GM18508 (cell line): ENCODE data around the gene PROCR.
"Not testable (repeated sequence)": the region's sequence is repeated elsewhere in the genome, so short reads cannot be mapped to it uniquely, and the experiment has no call there.

Experiments used
- ATAC-seq: cut with Tn5 transposase; IDR thresholded peaks from one replicate; pipeline ENCODE4 v1.9.1; 2021; ENCODE audit warnings: moderate number of reproducible peaks; ENCODE audit not compliant: insufficient read depth, unreplicated experiment

Gene PROCR

DNA sequence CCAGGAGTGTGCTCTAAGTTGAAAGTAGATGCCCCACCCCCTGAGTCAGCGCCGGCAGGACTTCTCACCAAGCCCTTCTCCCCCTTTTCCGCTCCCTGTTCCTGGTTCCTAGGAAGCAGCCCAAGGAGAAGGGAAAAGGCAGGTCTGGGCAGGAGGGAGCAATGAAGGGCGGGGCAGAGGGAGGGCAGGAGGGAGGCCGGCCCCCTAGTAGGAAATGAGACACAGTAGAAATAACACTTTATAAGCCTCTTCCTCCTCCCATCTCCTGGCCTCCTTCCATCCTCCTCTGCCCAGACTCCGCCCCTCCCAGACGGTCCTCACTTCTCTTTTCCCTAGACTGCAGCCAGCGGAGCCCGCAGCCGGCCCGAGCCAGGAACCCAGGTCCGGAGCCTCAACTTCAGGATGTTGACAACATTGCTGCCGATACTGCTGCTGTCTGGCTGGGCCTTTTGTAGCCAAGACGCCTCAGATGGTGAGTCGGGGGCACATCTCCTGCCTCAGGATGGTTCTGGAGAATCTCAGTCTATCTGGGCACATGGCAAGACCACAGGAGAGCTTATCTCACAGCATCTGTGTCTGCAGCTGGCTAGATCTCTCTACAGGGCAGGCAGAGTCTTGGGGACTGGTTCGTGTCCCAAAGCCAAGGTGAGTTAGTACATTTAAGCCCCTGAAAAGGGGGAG, at the start of gene PROCR:
PROCR (plus strand) TSS at position 320 of the 681 bp plus-strand sequence; CDS start at position 403, 83 bp downstream.
- no peak for ATAC-seq

DNA sequence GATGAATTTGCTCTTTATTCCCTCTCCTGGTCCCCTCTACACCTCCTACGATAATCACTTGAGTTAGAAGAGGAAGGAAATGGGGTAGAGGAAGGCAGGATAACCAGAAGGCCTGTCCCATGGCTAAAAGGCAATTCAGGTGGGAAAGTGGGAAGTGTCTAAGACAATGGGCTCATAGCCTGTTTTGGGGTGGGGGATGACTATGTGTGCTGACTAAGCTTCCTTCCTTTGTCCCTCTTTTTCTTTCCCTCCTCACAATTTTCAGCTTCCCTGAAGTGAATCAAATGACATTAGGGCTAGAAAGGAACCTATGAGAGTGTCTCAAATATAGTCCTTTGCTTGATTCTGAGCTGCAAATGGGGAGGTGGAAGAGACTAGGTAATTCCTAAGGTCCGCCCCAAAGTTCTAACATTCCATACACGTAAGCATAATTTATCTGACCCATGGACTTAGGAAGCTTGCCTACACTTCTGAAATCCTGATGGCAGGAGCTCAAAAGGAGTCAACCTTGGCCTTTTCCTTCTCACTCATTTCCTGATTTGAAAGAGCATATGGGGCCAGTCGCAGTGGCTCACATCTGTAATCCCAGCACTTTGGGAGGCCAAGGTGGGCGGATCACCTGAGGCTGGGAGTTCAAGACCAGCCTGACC, 49.0 kb upstream of the PROCR start:
- no peak for ATAC-seq

DNA sequence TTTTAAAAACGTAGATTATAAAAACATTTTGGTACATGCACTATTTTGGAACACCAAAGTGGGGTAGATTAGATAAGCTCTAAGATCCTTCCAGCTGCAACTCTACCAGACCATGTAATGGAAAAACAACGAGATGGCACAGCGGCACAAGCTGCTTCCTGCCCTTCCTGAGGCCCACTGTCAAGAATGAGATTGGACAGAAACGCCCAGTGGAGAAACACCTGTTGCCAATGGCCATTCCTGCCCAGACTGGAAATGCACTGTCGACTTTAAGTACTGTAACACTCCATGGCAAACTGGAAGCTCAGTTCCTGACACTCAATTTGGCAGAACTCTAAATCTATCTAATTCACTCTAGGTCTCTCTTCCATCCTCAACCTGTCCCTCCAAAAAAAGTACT, 46.1 kb upstream of the PROCR start:
- ATAC-seq: no peak

GRCh38 chr20:35129647-35130069, 42.2 kb upstream of the PROCR start:
- ATAC-seq: no peak

- no peak for ATAC-seq
Measured at GRCh38 chr20:35131934-35132333, 39.9 kb upstream of the PROCR start.

DNA sequence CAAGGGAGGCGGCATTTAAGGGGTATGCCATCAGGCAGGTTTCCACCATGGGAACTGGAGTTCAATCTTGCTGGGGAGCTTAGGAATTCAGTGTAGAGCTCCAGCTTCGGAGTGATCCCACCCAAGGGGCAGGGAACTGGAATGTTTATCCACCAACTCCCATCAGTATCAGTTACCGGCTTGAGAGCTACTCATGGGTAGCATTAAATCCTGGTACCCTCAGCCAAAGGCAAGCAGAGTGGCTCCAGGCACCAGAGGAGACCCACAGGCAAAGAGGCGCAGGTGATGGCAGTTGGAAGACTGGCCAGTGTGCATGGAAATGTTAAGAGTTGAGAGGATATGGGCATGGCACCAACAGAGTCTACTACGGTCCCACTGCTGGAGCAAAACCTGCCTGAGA, 38.8 kb upstream of the PROCR start:
- no peak for ATAC-seq

DNA sequence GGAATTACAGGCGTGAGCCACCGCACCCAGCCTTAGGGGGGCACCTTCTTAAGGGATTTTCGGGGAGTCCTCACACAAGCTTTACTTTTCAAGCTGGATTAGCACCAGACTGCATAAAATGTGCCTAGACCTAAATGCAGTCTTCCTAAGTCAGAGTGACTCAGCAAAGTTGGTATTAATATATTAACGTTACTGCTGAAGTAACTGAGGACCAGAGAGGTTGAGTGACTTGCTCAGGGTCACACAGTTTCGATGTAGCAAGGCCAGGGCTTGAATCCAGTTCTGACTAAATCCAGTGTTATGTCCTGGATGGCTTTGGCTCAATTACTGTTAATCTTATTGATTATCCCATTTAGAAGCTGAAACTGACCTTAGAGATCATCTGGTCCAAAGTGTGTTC, 38.1 kb upstream of the PROCR start:
- ATAC-seq: no peak

DNA sequence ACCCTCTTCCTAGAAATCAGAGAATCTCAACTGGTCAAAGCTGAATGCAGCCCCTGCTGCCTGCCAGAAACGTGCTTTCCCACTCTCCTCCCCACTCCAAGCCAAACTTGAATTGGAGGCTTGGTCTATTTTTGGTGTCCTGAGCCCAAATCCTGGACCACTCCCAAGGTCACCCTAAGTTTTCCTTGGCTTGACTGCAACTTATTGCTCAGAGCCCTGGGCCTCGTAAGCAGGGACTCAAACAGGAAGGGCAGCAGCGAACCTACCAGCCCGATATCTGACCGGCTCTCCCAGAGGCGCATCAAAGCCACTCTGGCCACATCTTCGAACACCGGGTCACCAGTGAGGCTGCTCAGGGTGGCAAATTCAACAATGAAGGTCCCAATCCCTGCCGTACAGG, 37.4 kb upstream of the PROCR start:
- no peak for ATAC-seq

DNA sequence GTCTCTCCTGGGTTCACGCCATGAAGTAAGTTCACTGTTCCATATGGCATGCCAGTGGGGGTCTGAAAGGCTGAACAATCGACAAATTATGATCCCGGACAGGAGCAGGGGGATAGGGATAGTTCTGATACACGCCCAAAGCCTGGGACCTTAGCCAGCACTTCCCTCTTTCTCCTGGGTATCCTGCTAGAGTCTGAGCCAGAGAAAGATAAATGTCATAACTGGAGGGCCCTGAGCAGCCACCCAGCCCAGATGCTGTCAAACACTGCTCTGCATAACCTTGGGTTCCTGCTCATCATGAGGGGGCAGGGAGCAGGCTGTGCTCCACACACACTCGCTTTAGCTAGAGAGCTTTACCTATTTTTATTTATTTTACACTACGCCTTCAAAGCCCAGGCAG, 37.0 kb upstream of the PROCR start:
- ATAC-seq: no peak

DNA sequence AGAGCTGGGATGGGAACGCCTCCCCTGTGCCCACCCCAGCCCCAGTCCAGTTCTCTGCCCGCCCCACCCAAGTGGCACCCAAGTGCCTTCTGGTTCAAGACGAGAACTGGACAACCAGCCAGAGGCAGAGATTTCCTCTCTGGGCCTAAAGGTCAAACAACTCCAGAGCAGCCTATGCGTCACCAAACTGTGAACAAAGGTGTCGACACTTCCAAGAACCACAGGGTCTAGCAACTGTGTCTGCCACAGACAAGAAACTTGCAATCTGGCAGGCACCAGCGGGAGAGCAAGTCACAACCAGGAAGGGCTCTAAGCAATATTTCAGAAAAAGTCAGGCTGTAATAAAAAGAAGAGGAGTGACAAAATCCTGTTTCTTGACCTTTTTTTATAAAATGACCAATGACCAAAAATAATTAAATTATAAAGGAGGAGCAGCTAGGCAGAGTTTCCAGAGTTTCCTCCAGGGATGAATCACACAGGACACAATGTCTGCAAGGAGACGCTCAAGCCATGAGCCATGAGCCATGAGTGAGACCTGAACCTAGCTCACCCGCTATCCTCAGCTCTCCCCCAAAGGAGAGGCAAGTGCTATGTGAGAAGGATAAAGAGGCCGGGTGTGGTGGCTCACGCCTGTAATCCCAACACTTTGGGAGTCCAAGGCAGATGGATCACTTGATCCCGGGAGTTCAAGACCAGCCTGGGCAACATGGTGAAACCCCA, 35.8 kb upstream of the PROCR start:
- ATAC-seq: no peak

DNA sequence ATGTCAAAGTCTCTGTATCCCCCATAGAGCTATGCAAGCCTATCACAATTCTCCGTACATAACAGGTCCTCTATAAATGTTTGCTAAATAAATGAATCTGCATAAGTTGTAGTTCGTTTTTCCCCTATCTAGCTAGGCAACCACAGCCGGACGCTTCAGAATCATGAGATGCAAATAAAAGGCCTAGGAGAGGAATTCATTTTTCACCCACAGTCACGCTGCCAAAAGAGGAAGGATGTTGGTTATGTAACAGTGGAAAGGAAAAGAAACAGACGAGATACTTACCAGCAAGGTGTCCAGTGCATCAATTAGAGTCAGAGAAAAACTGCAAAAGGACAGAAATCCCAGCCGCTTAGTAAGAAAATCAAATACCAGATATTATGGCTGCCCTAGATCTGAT, 27.2 kb upstream of the PROCR start:
- ATAC-seq: no peak

GRCh38 chr20:35145141-35145564, 26.7 kb upstream of the PROCR start:
- no peak for ATAC-seq

- no peak for ATAC-seq
Measured at GRCh38 chr20:35146299-35146919, 25.5 kb upstream of the PROCR start.

- ATAC-seq: no peak
Measured at GRCh38 chr20:35146920-35147574, 24.8 kb upstream of the PROCR start, which contains the start of gene EDEM2. Gene EDEM2 (minus strand): TSS chr20:35147336. CDS start chr20:35147258, 78 bp downstream.

DNA sequence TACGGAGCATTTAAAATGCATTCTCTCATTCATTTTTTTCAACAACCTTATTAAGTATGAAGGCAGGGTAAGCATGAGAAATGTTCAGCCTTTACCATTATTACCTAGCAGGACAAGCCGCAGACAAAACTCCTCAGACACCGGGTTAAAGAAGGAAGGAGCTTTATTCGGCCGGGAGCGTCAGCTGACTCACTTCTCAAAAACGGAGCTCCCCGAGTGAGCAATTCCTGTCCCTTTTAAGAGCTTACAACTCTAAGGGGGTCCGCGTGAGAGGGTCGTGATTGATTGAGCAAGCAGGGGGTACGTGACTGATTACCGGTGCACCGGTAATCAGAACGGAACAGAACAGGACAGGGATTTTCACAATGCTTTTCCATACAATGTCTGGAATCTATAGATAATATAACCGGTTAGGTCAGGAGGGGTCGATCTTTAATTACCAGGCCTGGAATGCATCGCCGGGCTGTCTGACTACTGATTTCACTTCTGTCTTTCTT, 24.2 kb upstream of the PROCR start:
- ATAC-seq: not testable (repeated sequence)

DNA sequence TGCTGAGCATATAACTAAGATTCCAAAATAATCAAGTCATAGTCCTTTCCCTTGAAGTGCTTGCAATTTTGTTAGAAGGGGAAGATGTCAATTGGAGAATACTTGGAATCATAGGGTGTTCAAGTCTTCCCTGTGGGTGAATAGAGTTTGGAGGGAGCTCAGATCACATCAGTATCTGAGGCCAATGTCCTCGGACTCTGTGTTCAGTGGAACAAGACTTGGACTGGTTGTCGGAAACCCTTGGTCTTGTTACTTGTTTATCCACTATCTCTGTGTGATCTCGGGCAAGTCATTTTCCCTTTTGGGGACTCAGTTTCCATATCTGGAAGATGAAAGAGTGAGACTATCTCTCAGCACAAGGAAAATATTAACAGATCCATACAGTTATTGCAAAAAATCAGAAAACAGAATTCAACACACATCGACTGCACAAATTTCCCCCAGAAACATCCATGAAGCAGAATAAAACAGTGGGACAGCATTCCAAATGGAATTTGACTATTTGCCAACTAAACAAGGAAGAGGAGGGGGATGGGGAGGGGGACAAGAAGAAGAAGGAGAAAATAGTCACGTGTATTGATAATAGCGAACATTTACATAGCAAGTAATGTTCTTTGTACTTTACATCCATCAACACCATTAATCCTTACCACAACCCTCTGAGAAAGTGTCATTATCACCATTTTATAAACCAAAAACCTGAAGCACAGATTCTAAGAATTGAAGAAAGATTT, 20.9 kb upstream of the PROCR start:
- no peak for ATAC-seq

GRCh38 chr20:35151736-35152135, 20.1 kb upstream of the PROCR start:
- no peak for ATAC-seq

DNA sequence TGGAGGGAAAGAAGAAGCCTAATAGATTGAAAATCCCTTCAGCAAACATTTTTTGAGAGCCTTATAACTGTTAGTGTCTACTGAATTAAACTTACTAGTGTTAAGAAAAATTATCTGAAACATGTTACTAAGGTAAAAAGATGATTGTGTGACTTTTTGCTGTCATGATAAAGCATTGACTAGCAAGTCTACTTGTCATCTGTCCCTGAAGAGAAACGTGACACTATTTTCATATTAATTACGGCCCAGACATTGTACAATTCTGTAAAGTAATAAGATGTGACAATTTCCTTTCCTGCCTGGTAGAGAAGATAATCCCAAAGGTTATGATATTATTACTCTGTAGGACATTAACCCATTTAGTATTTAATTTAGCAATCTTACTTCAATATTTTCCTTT, 15.9 kb upstream of the PROCR start:
- no peak for ATAC-seq

DNA sequence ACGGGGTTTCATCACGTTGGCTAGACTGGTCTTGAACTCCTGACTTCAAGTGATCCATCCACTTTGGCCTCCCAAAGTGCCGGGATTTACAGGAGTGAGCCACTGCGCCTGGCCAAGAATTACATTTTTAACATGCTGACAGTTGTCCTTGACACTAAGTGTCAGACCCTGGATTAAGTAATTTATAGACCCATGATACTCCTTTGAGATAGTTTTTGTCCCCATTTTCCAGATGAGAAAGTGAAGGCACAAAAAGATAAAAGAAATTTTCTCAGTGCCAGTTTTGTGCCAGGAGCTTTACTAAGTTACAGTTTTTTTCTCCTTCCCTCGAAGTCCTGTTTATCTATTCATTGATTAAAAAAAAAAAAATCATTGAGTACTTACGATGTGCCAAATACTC, 14.9 kb upstream of the PROCR start:
- ATAC-seq: no peak

- ATAC-seq: not testable (repeated sequence)
Measured at GRCh38 chr20:35160341-35160740, 11.5 kb upstream of the PROCR start.
